ENCODE measurements around the gene USP24.

Gene USP24

DNA sequence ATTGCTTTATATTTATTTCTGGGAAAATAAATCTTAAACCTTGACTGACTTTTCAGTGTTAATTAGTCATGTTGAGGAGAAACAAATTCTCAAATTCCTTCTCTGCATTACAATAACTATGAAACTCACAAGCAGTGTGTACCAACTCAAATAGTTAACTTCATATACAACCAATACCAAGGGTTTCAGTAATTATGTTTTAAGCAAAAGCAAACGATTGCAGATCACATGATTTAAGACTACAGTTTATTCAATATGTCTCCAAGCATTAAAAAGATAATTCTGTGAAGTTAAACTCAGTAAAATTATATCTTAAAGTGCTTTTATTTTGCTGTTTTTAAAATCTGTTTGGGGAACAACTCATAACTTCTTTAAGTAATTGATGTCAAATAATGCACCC lies 147.2 kb downstream of the USP24 start:
- H3K27ac ChIP-seq: no peak overlapping the region
- DNase-seq (ENCODE audit: low read depth, low spot score): no peak
- no peak overlapping the region for H3K9ac ChIP-seq (ENCODE audit: insufficient read length)
- no peak for TF ChIP-seq EZH2 (IDR thresholded peaks at IDR 0.05)
- no peak for TF ChIP-seq FOXP2 (optimal IDR thresholded peaks at IDR 0.05; ENCODE audit: control extremely low read depth, extremely low read length, insufficient read depth)
- no peak for TF ChIP-seq POLR2AphosphoS5 (IDR thresholded peaks at IDR 0.05; ENCODE audit: borderline replicate concordance, low read depth, low read length)
- peaks cover 43% of the 10 kb centered on the region for H3K36me3 ChIP-seq (ENCODE audit: insufficient read depth, low read length)
- H3K9me3 ChIP-seq (ENCODE audit: low read depth, low read length): no peaks in the 10 kb centered on the region
- no peak overlapping the region for H3K4me3 ChIP-seq

DNA sequence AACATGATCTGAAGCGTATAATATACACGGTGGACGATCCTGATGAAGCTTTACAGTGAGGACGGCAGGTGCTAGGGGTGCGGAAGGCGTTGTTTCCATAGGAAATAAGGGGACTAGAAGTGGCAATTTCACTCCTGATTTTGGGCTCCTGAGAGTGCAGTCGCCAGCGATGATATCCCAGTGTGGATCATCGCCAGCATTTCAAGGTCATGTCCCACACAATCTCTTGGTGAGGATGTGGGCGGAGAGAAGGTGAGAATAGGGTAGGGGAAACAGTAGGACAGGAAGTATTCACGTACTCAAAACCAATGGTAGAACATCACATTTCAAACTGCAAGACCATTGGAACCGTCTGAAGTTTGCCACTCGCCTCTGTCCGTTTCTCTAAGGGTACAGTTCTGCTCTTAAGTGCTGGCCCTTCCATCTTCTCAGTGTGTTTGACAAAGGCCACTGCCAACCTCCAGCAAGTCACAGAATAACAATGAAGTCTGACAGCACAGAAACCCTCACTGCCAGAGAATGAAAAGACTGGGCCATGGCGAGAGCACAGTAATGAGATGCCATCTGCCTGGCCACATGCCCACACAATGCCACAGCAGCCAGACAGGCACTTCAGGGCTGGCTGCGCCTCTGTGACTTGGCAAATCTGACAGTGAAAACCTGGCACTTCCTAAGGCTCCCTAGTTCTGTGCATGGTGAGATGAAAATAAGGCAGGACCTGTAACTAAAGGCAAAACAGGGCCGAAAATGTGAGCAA lies 148.0 kb downstream of the USP24 start:
- TF ChIP-seq EZH2 (IDR thresholded peaks at IDR 0.05): no peak
- no peak for TF ChIP-seq FOXP2 (optimal IDR thresholded peaks at IDR 0.05; ENCODE audit: control extremely low read depth, extremely low read length, insufficient read depth)
- TF ChIP-seq POLR2AphosphoS5 (IDR thresholded peaks at IDR 0.05; ENCODE audit: borderline replicate concordance, low read depth, low read length): no peak

DNA sequence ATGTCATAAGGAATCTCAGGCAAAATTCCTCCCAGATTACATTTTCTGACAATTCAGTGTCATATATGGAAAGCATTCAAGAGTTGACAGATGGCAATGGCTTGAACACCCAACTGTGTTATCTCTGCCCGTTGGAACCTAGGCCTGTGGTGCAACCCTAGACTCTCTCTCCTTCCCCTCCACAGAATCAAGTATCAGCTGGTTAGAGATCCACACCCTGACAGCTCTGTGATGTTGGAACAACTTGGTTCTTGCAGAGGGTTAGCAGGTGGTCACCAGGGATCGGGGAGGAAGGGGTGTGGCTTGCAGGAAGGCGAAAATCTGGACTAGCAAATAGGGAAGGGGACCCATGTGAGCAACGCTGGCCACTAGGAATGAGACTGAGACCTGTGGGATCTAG lies 149.5 kb downstream of the USP24 start:
- peaks cover 21% of the 10 kb centered on the region; the same call in 1 of the 2 replicates for H3K36me3 ChIP-seq (ENCODE audit: insufficient read depth, low read length)
- DNase-seq (ENCODE audit: low read depth, low spot score): no peak

More for the DNA sequence above, 148.0 kb downstream of the USP24 start:
- Histone ChIP-seq H3K9me3 (ENCODE audit: low read depth, low read length) (no peaks in the 10 kb centered on the region), H3K9ac (ENCODE audit: insufficient read length) (no peak overlapping the region), H3K4me3 (no peak overlapping the region), H3K36me3 (ENCODE audit: insufficient read depth, low read length) (peaks cover 36% of the 10 kb centered on the region), H3K27ac (no peak overlapping the region)
- no peak for DNase-seq (ENCODE audit: low read depth, low spot score)

DNA sequence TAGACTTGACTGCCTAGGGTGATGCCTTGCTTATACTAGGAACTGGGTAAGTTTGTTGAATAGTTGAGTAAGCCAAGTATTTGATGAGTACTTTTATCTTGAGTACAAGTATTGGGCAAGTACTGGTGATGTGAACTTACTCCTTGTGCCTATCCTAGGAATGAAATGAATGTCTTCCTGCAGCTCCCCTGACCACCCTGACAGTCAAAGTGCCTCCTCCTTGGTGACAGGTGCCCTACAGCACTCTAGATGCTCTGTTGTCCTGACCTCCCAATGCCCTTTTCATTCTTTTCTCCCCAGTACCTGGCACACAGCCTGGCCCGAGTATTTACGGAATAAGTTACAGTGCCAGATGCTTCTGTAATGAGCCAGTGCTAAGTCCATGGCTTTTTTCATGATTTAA lies 150.3 kb downstream of the USP24 start:
- Histone ChIP-seq H3K36me3 (ENCODE audit: insufficient read depth, low read length) (peaks cover 15% of the 10 kb centered on the region; the same call in 1 of the 2 replicates), H3K9me3 (ENCODE audit: low read depth, low read length) (no peaks in the 10 kb centered on the region), H3K4me3 (no peak overlapping the region), H3K9ac (ENCODE audit: insufficient read length) (no peak overlapping the region), H3K27ac (no peak overlapping the region)
- TF ChIP-seq POLR2AphosphoS5 (IDR thresholded peaks at IDR 0.05; ENCODE audit: borderline replicate concordance, low read depth, low read length) (no peak), EZH2 (IDR thresholded peaks at IDR 0.05) (no peak), FOXP2 (optimal IDR thresholded peaks at IDR 0.05; ENCODE audit: control extremely low read depth, extremely low read length, insufficient read depth) (no peak)
- DNase-seq (ENCODE audit: low read depth, low spot score): no peak

More for the DNA sequence above, 149.5 kb downstream of the USP24 start:
- Histone ChIP-seq H3K9me3 (ENCODE audit: low read depth, low read length) (no peaks in the 10 kb centered on the region), H3K4me3 (no peak overlapping the region), H3K27ac (no peak overlapping the region), H3K9ac (ENCODE audit: insufficient read length) (no peak overlapping the region)
- TF ChIP-seq POLR2AphosphoS5 (IDR thresholded peaks at IDR 0.05; ENCODE audit: borderline replicate concordance, low read depth, low read length) (no peak), EZH2 (IDR thresholded peaks at IDR 0.05) (no peak), FOXP2 (optimal IDR thresholded peaks at IDR 0.05; ENCODE audit: control extremely low read depth, extremely low read length, insufficient read depth) (no peak)

DNA sequence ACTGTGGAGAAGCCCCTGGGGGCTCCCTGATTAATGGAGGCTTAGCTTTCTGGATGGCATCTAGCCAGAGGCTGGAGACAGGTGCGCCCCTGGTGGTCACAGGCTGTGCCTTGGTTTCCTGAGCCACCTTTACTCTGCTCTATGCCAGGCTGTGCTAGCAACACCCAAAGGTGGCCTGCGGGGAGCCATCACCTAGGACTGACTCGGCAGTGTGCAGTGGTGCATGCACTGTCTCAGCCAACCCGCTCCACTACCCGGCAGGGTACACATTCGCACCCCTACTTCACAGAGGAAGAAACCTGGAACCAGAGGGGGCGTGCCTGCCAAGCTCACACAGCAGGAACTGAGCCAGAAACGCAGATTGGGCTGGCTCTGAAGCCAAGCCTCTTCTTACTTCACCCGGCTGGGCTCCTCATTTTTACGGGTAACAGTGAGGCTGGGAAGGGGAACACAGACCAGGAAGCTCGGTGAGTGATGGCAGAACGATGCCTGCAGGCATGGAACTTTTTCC lies 151.0 kb downstream of the USP24 start:
- Histone ChIP-seq H3K9ac (ENCODE audit: insufficient read length) (no peak overlapping the region), H3K4me3 (no peak overlapping the region), H3K36me3 (ENCODE audit: insufficient read depth, low read length) (peaks cover 12% of the 10 kb centered on the region; the same call in 1 of the 2 replicates), H3K27ac (no peak overlapping the region), H3K9me3 (ENCODE audit: low read depth, low read length) (no peaks in the 10 kb centered on the region)
- no peak for TF ChIP-seq POLR2AphosphoS5 (IDR thresholded peaks at IDR 0.05; ENCODE audit: borderline replicate concordance, low read depth, low read length)
- TF ChIP-seq FOXP2 (optimal IDR thresholded peaks at IDR 0.05; ENCODE audit: control extremely low read depth, extremely low read length, insufficient read depth): no peak
- TF ChIP-seq EZH2 (IDR thresholded peaks at IDR 0.05): no peak
- no peak for DNase-seq (ENCODE audit: low read depth, low spot score)

DNA sequence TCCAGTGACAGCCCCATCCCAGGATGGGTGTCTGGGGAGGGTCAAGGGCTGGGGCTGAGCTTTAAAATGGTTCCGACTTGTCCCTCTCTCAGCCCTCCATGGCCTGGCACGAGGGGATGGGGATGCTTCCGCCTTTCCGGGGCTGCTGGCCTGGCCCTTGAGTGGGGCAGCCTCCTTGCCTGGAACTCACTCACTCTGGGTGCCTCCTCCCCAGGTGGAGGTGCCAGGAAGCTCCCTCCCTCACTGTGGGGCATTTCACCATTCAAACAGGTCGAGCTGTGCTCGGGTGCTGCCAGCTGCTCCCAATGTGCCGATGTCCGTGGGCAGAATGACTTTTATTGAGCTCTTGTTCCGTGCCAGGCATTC lies 151.6 kb downstream of the USP24 start:
- H3K27ac ChIP-seq: no peak overlapping the region

DNA sequence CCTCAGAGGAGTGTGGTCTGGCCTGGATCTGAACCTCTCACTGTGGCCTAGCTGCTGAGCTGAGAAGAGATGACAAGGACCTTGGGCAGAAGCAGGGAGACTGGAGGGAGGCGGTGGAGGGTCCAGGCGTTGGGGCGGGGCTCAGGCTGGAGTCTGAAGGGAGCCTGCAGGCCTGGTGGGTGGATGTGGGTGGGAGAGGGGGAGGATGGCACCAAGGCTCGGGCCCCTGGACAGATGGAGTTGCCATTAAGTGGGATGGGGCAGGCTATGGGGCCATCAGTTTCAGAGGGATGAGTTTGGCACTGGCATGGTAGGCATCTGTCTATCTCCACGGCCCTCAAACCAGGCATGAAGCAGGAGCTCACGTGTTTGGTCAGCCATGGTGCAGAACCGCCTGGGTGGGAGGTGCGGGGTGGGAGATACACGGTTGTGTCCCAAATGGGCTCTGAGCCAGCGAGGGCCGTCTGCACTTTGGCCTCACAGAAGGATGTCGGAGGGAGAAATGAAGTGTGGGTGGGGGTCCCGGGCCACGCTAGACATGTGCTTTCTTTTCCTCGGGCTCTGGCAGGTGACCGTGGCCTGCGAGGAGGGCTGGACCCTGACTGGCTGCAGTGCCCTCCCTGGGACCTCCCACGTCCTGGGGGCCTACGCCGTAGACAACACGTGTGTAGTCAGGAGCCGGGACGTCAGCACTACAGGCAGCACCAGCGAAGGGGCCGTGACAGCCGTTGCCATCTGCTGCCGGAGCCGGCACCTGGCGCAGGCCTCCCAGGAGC lies 152.2 kb downstream of the USP24 start:
- TF ChIP-seq FOXP2 (optimal IDR thresholded peaks at IDR 0.05; ENCODE audit: control extremely low read depth, extremely low read length, insufficient read depth): no peak
- TF ChIP-seq POLR2AphosphoS5 (IDR thresholded peaks at IDR 0.05; ENCODE audit: borderline replicate concordance, low read depth, low read length): no peak
- no peak for TF ChIP-seq EZH2 (IDR thresholded peaks at IDR 0.05)
- no peak for DNase-seq (ENCODE audit: low read depth, low spot score)
- Histone ChIP-seq H3K9ac (ENCODE audit: insufficient read length) (no peak overlapping the region), H3K27ac (no peak overlapping the region), H3K9me3 (ENCODE audit: low read depth, low read length) (no peaks in the 10 kb centered on the region), H3K36me3 (ENCODE audit: insufficient read depth, low read length) (peaks cover 4% of the 10 kb centered on the region; the same call in 1 of the 2 replicates), H3K4me3 (no peak overlapping the region)

More for the DNA sequence above, 151.6 kb downstream of the USP24 start:
- no peaks in the 10 kb centered on the region for H3K9me3 ChIP-seq (ENCODE audit: low read depth, low read length)
- H3K9ac ChIP-seq (ENCODE audit: insufficient read length): no peak overlapping the region
- no peak for DNase-seq (ENCODE audit: low read depth, low spot score)
- peaks cover 7% of the 10 kb centered on the region; the same call in 1 of the 2 replicates for H3K36me3 ChIP-seq (ENCODE audit: insufficient read depth, low read length)
- no peak for TF ChIP-seq EZH2 (IDR thresholded peaks at IDR 0.05)
- no peak for TF ChIP-seq POLR2AphosphoS5 (IDR thresholded peaks at IDR 0.05; ENCODE audit: borderline replicate concordance, low read depth, low read length)
- H3K4me3 ChIP-seq: no peak overlapping the region

DNA sequence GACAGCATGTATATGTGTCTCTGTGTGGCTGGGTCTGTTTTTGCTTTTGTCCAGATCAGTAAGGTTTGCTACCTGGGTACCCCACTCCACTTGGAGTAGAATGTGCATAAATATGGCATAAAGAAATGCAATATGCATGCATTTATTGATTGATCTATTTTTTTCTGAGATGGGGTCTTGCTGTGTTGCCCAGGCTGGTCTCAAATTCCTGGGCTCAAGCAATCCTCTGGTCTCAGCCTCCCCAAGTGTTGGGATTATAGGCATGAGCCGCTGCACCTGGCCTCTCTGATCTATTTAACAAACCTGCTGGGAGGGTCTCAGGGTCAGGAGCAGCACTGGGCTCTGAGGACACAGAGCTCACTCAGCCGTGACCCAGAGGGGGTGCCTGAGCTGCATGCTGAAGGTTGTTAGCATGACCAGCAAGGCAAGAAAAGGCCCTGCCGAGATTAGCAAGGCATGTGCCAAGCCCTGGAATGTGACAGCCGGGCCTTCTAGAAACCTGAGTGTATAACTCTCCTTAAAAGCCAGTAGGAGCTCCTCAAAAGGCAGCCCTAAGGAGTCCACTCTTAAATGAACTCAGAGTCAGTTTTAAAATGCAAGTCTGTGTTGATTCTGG lies 153.3 kb downstream of the USP24 start:
- TF ChIP-seq POLR2AphosphoS5 (IDR thresholded peaks at IDR 0.05; ENCODE audit: borderline replicate concordance, low read depth, low read length) (no peak), EZH2 (IDR thresholded peaks at IDR 0.05) (no peak), FOXP2 (optimal IDR thresholded peaks at IDR 0.05; ENCODE audit: control extremely low read depth, extremely low read length, insufficient read depth) (no peak)
- Histone ChIP-seq H3K9ac (ENCODE audit: insufficient read length) (no peak overlapping the region), H3K9me3 (ENCODE audit: low read depth, low read length) (no peaks in the 10 kb centered on the region), H3K4me3 (no peak overlapping the region), H3K27ac (no peak overlapping the region), H3K36me3 (ENCODE audit: insufficient read depth, low read length) (peaks cover 4% of the 10 kb centered on the region; the same call in 1 of the 2 replicates)
- no peak for DNase-seq (ENCODE audit: low read depth, low spot score)

All from SK-N-MC (cell line).